Measurements from ENCODE around the gene ZYG11A. TPM values are rescaled to one million over a fixed set of nuclear protein-coding genes. Genes with fewer than 3 reads are reported as not detected.
"Not testable (repeated sequence)": the region's sequence is repeated elsewhere in the genome, so short reads cannot be mapped to it uniquely, and the experiment has no call there.

The ZYG11A gene
- total and polyA plus RNA-seq, 8 donors, result 0.09 to 0.27 (median 0.14) TPM; not detected in 1

DNA sequence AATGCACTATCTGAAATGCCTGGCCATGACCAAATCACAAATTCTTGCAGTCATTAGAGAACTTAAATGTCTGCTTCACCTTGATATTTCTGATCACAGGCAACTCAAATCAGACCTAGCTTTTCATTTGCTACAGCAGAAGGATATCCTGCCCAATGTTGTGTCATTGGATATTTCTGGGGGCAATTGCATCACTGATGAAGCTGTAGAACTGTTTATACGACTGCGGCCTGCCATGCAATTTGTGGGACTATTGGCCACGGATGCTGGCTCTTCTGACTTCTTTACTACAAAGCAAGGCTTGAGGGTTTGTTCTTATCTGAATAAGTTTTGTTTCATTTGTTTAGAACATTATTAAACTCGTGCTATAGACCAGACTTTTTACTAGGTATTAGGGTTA, 14.9 kb downstream of the ZYG11A start:
- no peak for TF ChIP-seq CTCF (IDR thresholded peaks at IDR 0.05)
- intact Hi-C loops (cut with DNase I), result no loop called here
- H3K9me3 ChIP-seq, result no peaks in the 10 kb centered on the region
- no peak overlapping the region for H3K27ac ChIP-seq
- ATAC-seq (no peak), DNase-seq (no peak)
- H3K27me3 ChIP-seq, result peaks cover 0 to 6% of the 10 kb centered on the region in 2 donors
- no peaks in the 10 kb centered on the region for H3K4me1 ChIP-seq
- no peak overlapping the region for H3K4me3 ChIP-seq
- H3K36me3 ChIP-seq, result no peaks in the 10 kb centered on the region

GRCh38 chr1:52862666-52863458, 20.3 kb downstream of the ZYG11A start:
- H3K36me3 ChIP-seq, result no peaks in the 10 kb centered on the region
- peaks cover 0 to 12% of the 10 kb centered on the region in 2 donors for H3K27me3 ChIP-seq
- TF ChIP-seq CTCF (IDR thresholded peaks at IDR 0.05), result no peak
- intact Hi-C loops (cut with DNase I), result no loop called here
- no peaks in the 10 kb centered on the region for H3K9me3 ChIP-seq
- DNase-seq (no peak), ATAC-seq (no peak)
- no peak overlapping the region for H3K4me3 ChIP-seq
- no peak overlapping the region for H3K27ac ChIP-seq
- H3K4me1 ChIP-seq, result peaks cover 0 to 3% of the 10 kb centered on the region in 2 donors

GRCh38 chr1:52867087-52867863, 24.7 kb downstream of the ZYG11A start:
- ATAC-seq, result peak; percentile 53
- peaks cover 0 to 3% of the 10 kb centered on the region in 2 donors for H3K4me1 ChIP-seq
- H3K36me3 ChIP-seq, result no peaks in the 10 kb centered on the region
- no peak overlapping the region for H3K4me3 ChIP-seq
- H3K27ac ChIP-seq, result no peak overlapping the region
- H3K9me3 ChIP-seq, result no peaks in the 10 kb centered on the region
- peaks cover 0 to 6% of the 10 kb centered on the region in 2 donors for H3K27me3 ChIP-seq
- DNase-seq, result peak in 1 of 4 donors; percentile 29
- intact Hi-C loops (cut with DNase I), result no loop called here
- no peak for TF ChIP-seq CTCF (IDR thresholded peaks at IDR 0.05)

DNA sequence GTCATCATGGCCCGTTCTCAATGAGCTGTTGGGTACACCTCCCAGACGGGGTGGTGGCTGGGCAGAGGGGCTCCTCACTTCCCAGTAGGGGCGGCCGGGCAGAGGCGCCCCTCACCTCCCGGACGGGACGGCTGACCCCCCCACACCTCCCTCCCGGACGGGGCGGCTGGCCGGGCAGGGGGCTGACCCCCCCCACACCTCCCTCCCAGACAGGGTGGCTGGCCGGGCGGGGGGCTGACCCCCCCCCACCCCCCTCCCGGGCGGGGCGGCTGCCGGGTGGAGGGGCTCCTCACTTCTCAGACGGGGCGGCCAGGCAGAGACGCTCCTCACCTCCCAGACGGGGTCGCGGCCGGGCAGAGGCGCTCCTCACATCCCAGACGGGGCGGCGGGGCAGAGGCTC, 27.2 kb downstream of the ZYG11A start:
- H3K4me3 ChIP-seq; DNase-seq; H3K4me1 ChIP-seq; intact Hi-C loops (cut with DNase I); H3K9me3 ChIP-seq; H3K27me3 ChIP-seq; ATAC-seq; H3K36me3 ChIP-seq; H3K27ac ChIP-seq: not testable (repeated sequence)

DNA sequence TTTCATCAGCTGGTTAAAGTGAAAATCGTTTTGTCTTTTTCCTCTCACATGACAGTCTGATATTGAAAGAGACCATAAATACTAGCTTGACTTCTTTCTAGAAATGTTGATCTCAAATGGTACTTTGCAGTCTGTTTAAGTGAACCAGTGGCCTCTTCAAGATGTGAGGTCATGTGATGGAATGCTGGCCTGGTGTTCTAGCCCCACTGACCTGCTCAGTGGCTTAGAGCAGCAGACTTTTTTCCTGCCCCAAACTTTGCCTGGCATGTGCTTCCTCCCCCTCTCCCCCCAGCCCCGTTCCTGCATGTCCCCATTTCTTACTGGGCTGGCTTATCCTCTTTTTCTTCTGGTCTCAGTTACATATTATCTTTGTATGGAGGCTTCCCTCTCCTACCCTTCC, 34.3 kb downstream of the ZYG11A start:
- intact Hi-C loops (cut with DNase I), result no loop called here
- Histone ChIP-seq H3K9me3 (no peaks in the 10 kb centered on the region), H3K4me1 (no peaks in the 10 kb centered on the region), H3K27ac (no peak overlapping the region), H3K27me3 (no peaks in the 10 kb centered on the region), H3K4me3 (no peak overlapping the region), H3K36me3 (no peaks in the 10 kb centered on the region)
- no peak for TF ChIP-seq CTCF (IDR thresholded peaks at IDR 0.05)
- no peak for DNase-seq
- ATAC-seq, result peak; percentile 15

Data from left lung (tissue), 10 donors.